Amniotic stem cell (primary cell): ENCODE results near the gene TLR6.

Experiments used
- DNase-seq: peaks from one replicate; lab custom pipeline; 2025; lab: John Stamatoyannopoulos, UW

Gene TLR6

GRCh38 chr4:38856524-38857337 is at the start of gene TLR6:
TSS of gene TLR6 (minus strand) at chr4:38856817. CDS start at chr4:38829473, 27,344 bp downstream.
- DNase-seq: peak; percentile 6

- DNase-seq: no peak
Measured at GRCh38 chr4:38905652-38906385, 49.2 kb upstream of the TLR6 start.

GRCh38 chr4:38904682-38905081 is 48.1 kb upstream of the TLR6 start:
- DNase-seq: no peak

GRCh38 chr4:38904090-38904666 is 47.6 kb upstream of the TLR6 start:
- no peak for DNase-seq

- no peak for DNase-seq
Measured at GRCh38 chr4:38902695-38903094, 46.1 kb upstream of the TLR6 start.

GRCh38 chr4:38902221-38902620 is 45.6 kb upstream of the TLR6 start:
- DNase-seq: no peak

- DNase-seq: no peak
Measured at GRCh38 chr4:38898245-38898644, 41.6 kb upstream of the TLR6 start.

- no peak for DNase-seq
Measured at GRCh38 chr4:38896940-38897339, 40.3 kb upstream of the TLR6 start.

- no peak for DNase-seq
Measured at GRCh38 chr4:38894322-38894982, 37.8 kb upstream of the TLR6 start.

- no peak for DNase-seq
Measured at GRCh38 chr4:38891051-38891983, 34.7 kb upstream of the TLR6 start.

- peak; percentile 89 for DNase-seq
Measured at GRCh38 chr4:38889143-38889542, 32.5 kb upstream of the TLR6 start.

- DNase-seq: no peak
Measured at GRCh38 chr4:38884254-38884653, 27.6 kb upstream of the TLR6 start.

- DNase-seq: no peak
Measured at GRCh38 chr4:38876636-38877035, 20.0 kb upstream of the TLR6 start.

- no peak for DNase-seq
Measured at GRCh38 chr4:38873290-38873944, 16.8 kb upstream of the TLR6 start.

- no peak for DNase-seq
Measured at GRCh38 chr4:38872620-38873019, 16.0 kb upstream of the TLR6 start.

GRCh38 chr4:38871593-38871992 is 15.0 kb upstream of the TLR6 start:
- no peak for DNase-seq

GRCh38 chr4:38870098-38870808 is 13.6 kb upstream of the TLR6 start:
- DNase-seq: no peak

GRCh38 chr4:38869511-38869910 is 12.9 kb upstream of the TLR6 start:
- DNase-seq: peak; percentile 4

- no peak for DNase-seq
Measured at GRCh38 chr4:38868059-38868960, 11.7 kb upstream of the TLR6 start.
